GM10248 (cell line): Measurements from ENCODE around the gene KSR2.
"Not testable (repeated sequence)": the region's sequence is repeated elsewhere in the genome, so short reads cannot be mapped to it uniquely, and the experiment has no call there.

Source experiments
- CTCF ChIA-PET: fragments of 300-600 bp; sonication (Branson Sonifier 250); formaldehyde crosslinking; extraction: SDS; loops from one replicate; lab custom pipeline; 2021; ENCODE audit warnings: antibody characterized with exemption; lab: Yijun Ruan, JAX
- POLR2A ChIA-PET: fragments of 350-650 bp; sonication (Branson Sonifier 250); formaldehyde crosslinking; extraction: SDS; loops from one replicate; lab custom pipeline; 2020; ENCODE audit warnings: antibody characterized with exemption; lab: Yijun Ruan, JAX
- DNase-seq: peaks from one replicate; pipeline ENCODE4 v3.0.0; 2012; ENCODE audit errors: extremely low spot score
- CTCF ChIP-seq: IDR thresholded peaks from 2 replicates; pipeline ENCODE4 v1.5.1; 2012; ENCODE audit warnings: mild to moderate bottlenecking, low read depth; ENCODE audit errors: extremely low read depth, missing control alignments, control extremely low read depth

The KSR2 gene

GRCh38 chr12:117869551-117869950, 99.2 kb downstream of the KSR2 start:
- no peak for DNase-seq
- no peak for TF ChIP-seq CTCF
- POLR2A ChIA-PET = no interaction called here
- CTCF ChIA-PET = interaction anchor here (0.8 to 5.0 kb wide), 5 partner anchors 8 to 20 kb away, joined by 3 to 52 read pairs (median 4); no protein-coding TSS in a partner anchor

- CTCF ChIA-PET = interaction anchor here (1.0 to 5.0 kb wide), 2 partner anchors 9 to 19 kb away, joined by 4 to 52 read pairs; no protein-coding TSS in a partner anchor
- no peak for DNase-seq
- POLR2A ChIA-PET = no interaction called here
- no peak for TF ChIP-seq CTCF
Observed at GRCh38 chr12:117867348-117867747, 101.4 kb downstream of the KSR2 start.

GRCh38 chr12:117865505-117865904, 103.3 kb downstream of the KSR2 start:
- ChIA-PET CTCF (no interaction called here), POLR2A (no interaction called here)
- TF ChIP-seq CTCF = no peak
- DNase-seq = no peak

GRCh38 chr12:117863002-117863709, 105.6 kb downstream of the KSR2 start:
- POLR2A ChIA-PET = no interaction called here
- DNase-seq = no peak
- CTCF ChIA-PET = interaction anchor here (6.9 kb wide), 1 partner anchor 11 kb away, joined by 56 read pairs; no protein-coding TSS in a partner anchor
- TF ChIP-seq CTCF = no peak

GRCh38 chr12:117861691-117862090, 107.1 kb downstream of the KSR2 start:
- DNase-seq = no peak
- ChIA-PET POLR2A (no interaction called here), CTCF (interaction anchor here (6.4 to 6.9 kb wide), 2 partner anchors 12 kb away, joined by 45 to 56 read pairs; no protein-coding TSS in a partner anchor)
- TF ChIP-seq CTCF = no peak

GRCh38 chr12:117860787-117861290, 108.0 kb downstream of the KSR2 start:
- CTCF ChIA-PET = interaction anchor here (6.4 to 6.9 kb wide), 2 partner anchors 11 to 13 kb away, joined by 45 to 56 read pairs; no protein-coding TSS in a partner anchor
- POLR2A ChIA-PET, DNase-seq: not testable (repeated sequence)

GRCh38 chr12:117860111-117860510, 108.7 kb downstream of the KSR2 start:
- ChIA-PET CTCF (interaction anchor here (6.2 to 6.9 kb wide), 3 partner anchors 11 to 492 kb away, joined by 33 to 56 read pairs (median 45); no protein-coding TSS in a partner anchor), POLR2A (no interaction called here)
- TF ChIP-seq CTCF = no peak
- no peak for DNase-seq
